ENCODE measurements around the gene ZNF618.

GRCh38 chr9:113886026-113886369, 9.9 kb downstream of the ZNF618 start:
- TF ChIP-seq, protein P1, sequence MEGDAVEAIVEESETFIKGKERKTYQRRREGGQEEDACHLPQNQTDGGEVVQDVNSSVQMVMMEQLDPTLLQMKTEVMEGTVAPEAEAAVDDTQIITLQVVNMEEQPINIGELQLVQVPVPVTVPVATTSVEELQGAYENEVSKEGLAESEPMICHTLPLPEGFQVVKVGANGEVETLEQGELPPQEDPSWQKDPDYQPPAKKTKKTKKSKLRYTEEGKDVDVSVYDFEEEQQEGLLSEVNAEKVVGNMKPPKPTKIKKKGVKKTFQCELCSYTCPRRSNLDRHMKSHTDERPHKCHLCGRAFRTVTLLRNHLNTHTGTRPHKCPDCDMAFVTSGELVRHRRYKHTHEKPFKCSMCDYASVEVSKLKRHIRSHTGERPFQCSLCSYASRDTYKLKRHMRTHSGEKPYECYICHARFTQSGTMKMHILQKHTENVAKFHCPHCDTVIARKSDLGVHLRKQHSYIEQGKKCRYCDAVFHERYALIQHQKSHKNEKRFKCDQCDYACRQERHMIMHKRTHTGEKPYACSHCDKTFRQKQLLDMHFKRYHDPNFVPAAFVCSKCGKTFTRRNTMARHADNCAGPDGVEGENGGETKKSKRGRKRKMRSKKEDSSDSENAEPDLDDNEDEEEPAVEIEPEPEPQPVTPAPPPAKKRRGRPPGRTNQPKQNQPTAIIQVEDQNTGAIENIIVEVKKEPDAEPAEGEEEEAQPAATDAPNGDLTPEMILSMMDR (IDR thresholded peaks at IDR 0.05) = no peak
- TF ChIP-seq POLR2A (IDR thresholded peaks at IDR 0.05) = no peak
- TF ChIP-seq EP300 (IDR thresholded peaks at IDR 0.05) = no peak
